Thyroid gland (tissue), 4 donors: Measurements from ENCODE around the gene STON1.

Experiments
- CTCF ChIP-seq, 6 experiments: fragments of 200-600 bp in 3 of 6; fragments of 450-650 bp in 3 of 6; sonication (generic) in 3 of 6; IDR thresholded peaks; one replicate each; pipeline ENCODE4 v1.5.1; 2016 to 2019; ENCODE audit warnings: antibody characterized with exemption in 6 of 6, mild to moderate bottlenecking in 2 of 6, inconsistent platforms in 1 of 6, moderate library complexity in 1 of 6
- POLR2A ChIP-seq, 2 donors: fragments of 450-650 bp; IDR thresholded peaks; one replicate each; pipeline ENCODE4 v1.6.1; 2017; ENCODE audit warnings: antibody characterized with exemption in 2 of 2, mild to moderate bottlenecking in 2 of 2, moderate library complexity in 1 of 2

- TF ChIP-seq CTCF (IDR thresholded peaks at IDR 0.05) (no peak), POLR2A (IDR thresholded peaks at IDR 0.05) (no peak)
These were observed 17.4 kb upstream of the STON1 start for GRCh38 chr2:48512571-48512970.
